ENCODE data around the gene METAP1. TPM values are rescaled to one million over a fixed set of nuclear protein-coding genes. Genes with fewer than 3 reads are reported as not detected.

Gene METAP1
- total RNA-seq, 2 experiments from 2014 or later, result 25.1 to 26.6 TPM

DNA sequence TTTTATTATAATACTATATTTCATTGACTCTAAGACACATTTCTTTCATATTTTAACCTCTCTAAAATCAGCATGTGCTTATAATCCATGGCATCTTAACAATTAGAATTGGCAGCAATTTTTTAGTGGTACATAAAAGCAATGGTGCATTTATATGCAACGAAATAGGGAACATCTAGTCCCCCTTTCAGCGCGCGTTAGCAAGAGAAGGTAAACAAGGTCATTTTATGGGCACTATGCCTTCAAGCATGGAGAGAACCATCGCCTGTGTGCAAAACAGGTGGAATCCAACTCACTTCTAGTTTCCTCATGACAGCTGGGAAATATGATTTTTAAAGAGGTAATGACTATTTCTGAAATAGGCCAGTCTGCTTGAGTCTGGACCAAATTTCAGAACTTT, 86.7 kb downstream of the METAP1 start:
- Histone ChIP-seq H3K27ac (ENCODE audit: low read depth in 1 of 2, low read length in 2 of 2) (no peak overlapping the region), H3K9me3 (ENCODE audit: control insufficient read depth in 1 of 2, insufficient read depth in 1 of 2, low read length in 2 of 2) (no peaks in the 10 kb centered on the region), H3K4me1 (ENCODE audit: insufficient read depth, low read length) (peaks cover 9% of the 10 kb centered on the region), H3K36me3 (ENCODE audit: insufficient read depth, low read length) (peaks cover 76% of the 10 kb centered on the region), H3K4me3 (ENCODE audit: low read length) (no peak overlapping the region), H3K27me3 (ENCODE audit: control insufficient read depth in 1 of 2, insufficient read depth in 2 of 2, low read length in 2 of 2) (no peaks in the 10 kb centered on the region)
- TF ChIP-seq, protein P1, sequence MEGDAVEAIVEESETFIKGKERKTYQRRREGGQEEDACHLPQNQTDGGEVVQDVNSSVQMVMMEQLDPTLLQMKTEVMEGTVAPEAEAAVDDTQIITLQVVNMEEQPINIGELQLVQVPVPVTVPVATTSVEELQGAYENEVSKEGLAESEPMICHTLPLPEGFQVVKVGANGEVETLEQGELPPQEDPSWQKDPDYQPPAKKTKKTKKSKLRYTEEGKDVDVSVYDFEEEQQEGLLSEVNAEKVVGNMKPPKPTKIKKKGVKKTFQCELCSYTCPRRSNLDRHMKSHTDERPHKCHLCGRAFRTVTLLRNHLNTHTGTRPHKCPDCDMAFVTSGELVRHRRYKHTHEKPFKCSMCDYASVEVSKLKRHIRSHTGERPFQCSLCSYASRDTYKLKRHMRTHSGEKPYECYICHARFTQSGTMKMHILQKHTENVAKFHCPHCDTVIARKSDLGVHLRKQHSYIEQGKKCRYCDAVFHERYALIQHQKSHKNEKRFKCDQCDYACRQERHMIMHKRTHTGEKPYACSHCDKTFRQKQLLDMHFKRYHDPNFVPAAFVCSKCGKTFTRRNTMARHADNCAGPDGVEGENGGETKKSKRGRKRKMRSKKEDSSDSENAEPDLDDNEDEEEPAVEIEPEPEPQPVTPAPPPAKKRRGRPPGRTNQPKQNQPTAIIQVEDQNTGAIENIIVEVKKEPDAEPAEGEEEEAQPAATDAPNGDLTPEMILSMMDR (IDR thresholded peaks at IDR 0.05), result no peak
- Mint-ChIP-seq H3K4me1 (ENCODE audit: low read depth) (peaks cover 38% of the 10 kb centered on the region), H3K27ac (no peak overlapping the region), H3K4me3 (no peak overlapping the region), H3K9me3 (no peaks in the 10 kb centered on the region), H3K27me3 (no peaks in the 10 kb centered on the region), H3K36me3 (ENCODE audit: low read depth) (peaks cover 88% of the 10 kb centered on the region)
- DNase-seq (no peak), ATAC-seq (ENCODE audit: poor library complexity) (no peak)
- POLR2A ChIA-PET, result no interaction called here
- CTCF ChIA-PET, result interaction anchor here (0.6 kb wide), 1 partner anchor 87 kb away, joined by 3 read pairs; the partner anchor contains the start of gene METAP1
- intact Hi-C loops (cut with DNase I, micrococcal nuclease), result no loop called here

DNA sequence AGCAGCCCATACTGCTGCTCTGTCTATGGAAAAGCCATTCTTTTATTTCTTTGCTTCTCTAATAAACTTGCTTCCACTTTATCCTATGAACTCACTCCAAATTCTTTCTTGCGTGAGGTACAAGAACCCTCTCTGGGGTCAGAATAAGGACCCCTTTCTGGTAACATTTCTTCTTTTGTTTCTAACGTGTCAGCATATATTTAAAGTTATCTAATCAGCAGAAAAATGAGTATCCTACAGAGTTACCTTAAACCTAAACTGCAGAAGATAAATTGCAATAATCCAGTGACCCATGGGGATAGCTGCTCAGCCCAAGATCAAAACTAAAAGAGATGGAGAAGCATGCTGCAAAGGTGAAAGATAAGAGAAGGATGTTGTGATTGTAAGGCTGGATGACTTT, 89.1 kb downstream of the METAP1 start:
- Mint-ChIP-seq H3K4me1 (ENCODE audit: low read depth) (peaks cover 50% of the 10 kb centered on the region), H3K4me3 (no peak overlapping the region), H3K27me3 (no peaks in the 10 kb centered on the region), H3K9me3 (no peaks in the 10 kb centered on the region), H3K27ac (no peak overlapping the region), H3K36me3 (ENCODE audit: low read depth) (peaks cover 73% of the 10 kb centered on the region)
- Histone ChIP-seq H3K36me3 (ENCODE audit: insufficient read depth, low read length) (peaks cover 57% of the 10 kb centered on the region), H3K4me3 (ENCODE audit: low read length) (no peak overlapping the region), H3K27ac (ENCODE audit: low read depth in 1 of 2, low read length in 2 of 2) (no peak overlapping the region), H3K4me1 (ENCODE audit: insufficient read depth, low read length) (peaks cover 19% of the 10 kb centered on the region), H3K27me3 (ENCODE audit: control insufficient read depth in 1 of 2, insufficient read depth in 2 of 2, low read length in 2 of 2) (no peaks in the 10 kb centered on the region), H3K9me3 (ENCODE audit: control insufficient read depth in 1 of 2, insufficient read depth in 1 of 2, low read length in 2 of 2) (no peaks in the 10 kb centered on the region)
- no peak for DNase-seq
- ChIA-PET POLR2A (no interaction called here), CTCF (interaction anchor here (2.3 to 2.4 kb wide), 2 partner anchors 28 to 89 kb away, joined by 6 to 7 read pairs; partner anchors contain the start of gene METAP1)
- ATAC-seq (ENCODE audit: poor library complexity), result no peak
- intact Hi-C loops (cut with DNase I, micrococcal nuclease), result no loop called here
- TF ChIP-seq, protein P1 (IDR thresholded peaks at IDR 0.05), result no peak

DNA sequence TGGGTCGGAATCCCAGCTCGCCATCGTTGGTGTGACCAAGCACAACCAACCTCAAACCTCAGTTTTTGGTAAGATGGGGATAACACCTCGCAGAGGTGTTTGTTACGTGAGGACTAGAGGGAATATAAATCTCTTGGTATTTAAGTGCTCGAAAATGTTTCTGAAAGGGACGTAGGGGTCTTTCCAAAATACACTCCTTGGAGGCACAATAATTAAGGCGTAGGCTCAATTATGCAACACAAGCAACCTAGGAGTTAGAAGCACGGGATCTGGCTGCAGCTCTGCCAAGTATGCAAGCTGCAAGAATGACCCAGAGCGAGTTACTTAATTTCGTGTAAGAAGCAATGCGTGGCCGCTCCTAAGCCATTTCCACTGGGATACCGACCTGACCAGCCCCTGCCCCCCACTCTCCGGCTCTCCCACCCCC, 92.5 kb downstream of the METAP1 start:
- no peaks in the 10 kb centered on the region for H3K9me3 ChIP-seq (ENCODE audit: control insufficient read depth in 1 of 2, insufficient read depth in 1 of 2, low read length in 2 of 2)
- POLR2A ChIA-PET, result interaction anchor here (0.5 to 2.3 kb wide), 20 partner anchors 9 to 945 kb away, joined by 3 to 79 read pairs (median 6); partner anchors contain the start of genes DNAJB14, EIF4E, LAMTOR3 and METAP1
- Mint-ChIP-seq H3K27me3 (no peaks in the 10 kb centered on the region), H3K4me1 (ENCODE audit: low read depth) (peaks cover 66% of the 10 kb centered on the region), H3K9me3 (no peaks in the 10 kb centered on the region), H3K4me3 (peak overlapping the region; percentile 95), H3K27ac (peak overlapping the region; percentile 93), H3K36me3 (ENCODE audit: low read depth) (peaks cover 41% of the 10 kb centered on the region)
- DNase-seq, result peak in 5 of 14 experiments; percentile 2 to 52 (median 34)
- TF ChIP-seq, protein P1 (IDR thresholded peaks at IDR 0.05), result no peak
- peak overlapping the region; percentile 93 for H3K4me3 ChIP-seq (ENCODE audit: low read length)
- peak overlapping the region; percentile 76 to 81 for H3K27ac ChIP-seq (ENCODE audit: low read depth in 1 of 2, low read length in 2 of 2)
- intact Hi-C loops (cut with DNase I, micrococcal nuclease), result loop anchor here (1.0 to 5.0 kb wide), 9 partner anchors 36 to 946 kb away; partner anchors contain the start of genes RAP1GDS1 (in 2 of the 2), TRMT10A (in 2 of the 2), EIF4E (in 1 of the 2) and H2AZ1 (in 1 of the 2)
- peaks cover 25% of the 10 kb centered on the region for H3K4me1 ChIP-seq (ENCODE audit: insufficient read depth, low read length)
- ATAC-seq (ENCODE audit: poor library complexity), result peak; percentile 10
- H3K27me3 ChIP-seq (ENCODE audit: control insufficient read depth in 1 of 2, insufficient read depth in 2 of 2, low read length in 2 of 2), result no peaks in the 10 kb centered on the region
- CTCF ChIA-PET, result interaction anchor here (0.6 to 2.8 kb wide), 3 partner anchors 41 to 192 kb away, joined by 3 to 26 read pairs (median 4); partner anchors contain the start of gene METAP1
- H3K36me3 ChIP-seq (ENCODE audit: insufficient read depth, low read length), result peaks cover 24% of the 10 kb centered on the region

All from CD4-positive, alpha-beta T cell (primary cell).